Measurements from ENCODE around the gene TCEAL1. TPM values are rescaled to one million over a fixed set of nuclear protein-coding genes. Genes with fewer than 3 reads are reported as not detected.

TCEAL1 gene
- polyA plus RNA-seq, 1 donor from 2014 or later = 89.4 TPM

DNA sequence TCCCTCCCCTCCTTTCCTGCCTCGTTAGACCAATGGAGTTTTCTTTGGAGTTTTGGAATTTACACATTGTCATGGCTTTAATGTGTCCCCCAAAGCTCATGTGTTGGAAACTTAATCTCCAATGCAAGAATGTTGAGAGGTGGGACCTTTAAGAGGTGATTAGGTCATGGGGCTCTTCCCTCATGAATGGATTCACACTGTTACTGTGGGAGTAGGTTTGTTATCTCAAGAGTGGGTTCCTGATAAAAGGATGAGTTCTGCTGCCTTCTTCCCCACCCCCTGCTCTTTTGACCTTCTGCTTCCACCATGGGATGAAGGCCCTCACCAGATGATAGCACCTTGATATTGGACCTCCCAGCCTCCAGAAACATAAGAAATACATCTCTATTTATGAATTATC lies 41.0 kb downstream of the TCEAL1 start:
- Histone ChIP-seq H2AFZ (ENCODE audit: low read depth, low read length) (no peak overlapping the region), H3K9me2 (ENCODE audit: insufficient read depth, low read length) (no peaks in the 10 kb centered on the region), H3K36me3 (ENCODE audit: insufficient read depth, low read length) (no peaks in the 10 kb centered on the region), H4K20me1 (ENCODE audit: insufficient read depth) (no peaks in the 10 kb centered on the region), H3K4me3 (ENCODE audit: low read length) (no peak overlapping the region), H3F3A (ENCODE audit: insufficient read depth, low read length, poor library complexity, severe bottlenecking) (no peaks in the 10 kb centered on the region), H3K79me2 (replicated peaks; ENCODE audit: insufficient read depth, low read length) (no peaks in the 10 kb centered on the region), H3K9me3 (ENCODE audit: low read length) (no peaks in the 10 kb centered on the region), H3K27me3 (ENCODE audit: insufficient read depth, low read depth, low read length) (no peaks in the 10 kb centered on the region), H3K9ac (ENCODE audit: low read length) (no peak overlapping the region), H3K4me2 (ENCODE audit: low read length) (no peak overlapping the region), H3K27ac (ENCODE audit: low read length) (no peak overlapping the region)
- no peak for TF ChIP-seq SMC3 (conservative IDR thresholded peaks at IDR 0.05; ENCODE audit: poor library complexity)

GRCh38 chrX:103674531-103675454 lies 46.0 kb downstream of the TCEAL1 start:
- H3K9me2 ChIP-seq (ENCODE audit: insufficient read depth, low read length) = no peaks in the 10 kb centered on the region
- H2AFZ ChIP-seq (ENCODE audit: low read depth, low read length) = no peak overlapping the region
- no peaks in the 10 kb centered on the region for H3K9me3 ChIP-seq (ENCODE audit: low read length)
- H4K20me1 ChIP-seq (ENCODE audit: insufficient read depth) = no peaks in the 10 kb centered on the region
- H3F3A ChIP-seq (ENCODE audit: insufficient read depth, low read length, poor library complexity, severe bottlenecking) = no peaks in the 10 kb centered on the region
- H3K27me3 ChIP-seq (ENCODE audit: insufficient read depth, low read depth, low read length) = no peaks in the 10 kb centered on the region
- no peaks in the 10 kb centered on the region for H3K79me2 ChIP-seq (replicated peaks; ENCODE audit: insufficient read depth, low read length)
- H3K4me3 ChIP-seq (ENCODE audit: low read length) = no peak overlapping the region
- H3K4me2 ChIP-seq (ENCODE audit: low read length) = no peak overlapping the region
- no peak overlapping the region for H3K9ac ChIP-seq (ENCODE audit: low read length)
- no peak overlapping the region for H3K27ac ChIP-seq (ENCODE audit: low read length)
- H3K36me3 ChIP-seq (ENCODE audit: insufficient read depth, low read length) = no peaks in the 10 kb centered on the region
- TF ChIP-seq CTCF (IDR thresholded peaks at IDR 0.05; ENCODE audit: poor library complexity, severe bottlenecking) = no peak
- TF ChIP-seq MXI1 (conservative IDR thresholded peaks at IDR 0.05; ENCODE audit: poor library complexity, severe bottlenecking) = no peak
- no peak for TF ChIP-seq TAF1 (IDR thresholded peaks at IDR 0.05; ENCODE audit: low read depth)
- TF ChIP-seq POLR2AphosphoS5 (IDR thresholded peaks at IDR 0.05) = no peak
- no peak for TF ChIP-seq EP300 (conservative IDR thresholded peaks at IDR 0.05; ENCODE audit: poor library complexity, severe bottlenecking)
- TF ChIP-seq SMC3 (conservative IDR thresholded peaks at IDR 0.05; ENCODE audit: poor library complexity) = no peak
- no peak for TF ChIP-seq RAD21 (conservative IDR thresholded peaks at IDR 0.05)
- TF ChIP-seq, protein P1, sequence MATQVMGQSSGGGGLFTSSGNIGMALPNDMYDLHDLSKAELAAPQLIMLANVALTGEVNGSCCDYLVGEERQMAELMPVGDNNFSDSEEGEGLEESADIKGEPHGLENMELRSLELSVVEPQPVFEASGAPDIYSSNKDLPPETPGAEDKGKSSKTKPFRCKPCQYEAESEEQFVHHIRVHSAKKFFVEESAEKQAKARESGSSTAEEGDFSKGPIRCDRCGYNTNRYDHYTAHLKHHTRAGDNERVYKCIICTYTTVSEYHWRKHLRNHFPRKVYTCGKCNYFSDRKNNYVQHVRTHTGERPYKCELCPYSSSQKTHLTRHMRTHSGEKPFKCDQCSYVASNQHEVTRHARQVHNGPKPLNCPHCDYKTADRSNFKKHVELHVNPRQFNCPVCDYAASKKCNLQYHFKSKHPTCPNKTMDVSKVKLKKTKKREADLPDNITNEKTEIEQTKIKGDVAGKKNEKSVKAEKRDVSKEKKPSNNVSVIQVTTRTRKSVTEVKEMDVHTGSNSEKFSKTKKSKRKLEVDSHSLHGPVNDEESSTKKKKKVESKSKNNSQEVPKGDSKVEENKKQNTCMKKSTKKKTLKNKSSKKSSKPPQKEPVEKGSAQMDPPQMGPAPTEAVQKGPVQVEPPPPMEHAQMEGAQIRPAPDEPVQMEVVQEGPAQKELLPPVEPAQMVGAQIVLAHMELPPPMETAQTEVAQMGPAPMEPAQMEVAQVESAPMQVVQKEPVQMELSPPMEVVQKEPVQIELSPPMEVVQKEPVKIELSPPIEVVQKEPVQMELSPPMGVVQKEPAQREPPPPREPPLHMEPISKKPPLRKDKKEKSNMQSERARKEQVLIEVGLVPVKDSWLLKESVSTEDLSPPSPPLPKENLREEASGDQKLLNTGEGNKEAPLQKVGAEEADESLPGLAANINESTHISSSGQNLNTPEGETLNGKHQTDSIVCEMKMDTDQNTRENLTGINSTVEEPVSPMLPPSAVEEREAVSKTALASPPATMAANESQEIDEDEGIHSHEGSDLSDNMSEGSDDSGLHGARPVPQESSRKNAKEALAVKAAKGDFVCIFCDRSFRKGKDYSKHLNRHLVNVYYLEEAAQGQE (IDR thresholded peaks at IDR 0.05; ENCODE audit: borderline replicate concordance) = no peak
- TF ChIP-seq EZH2 (IDR thresholded peaks at IDR 0.05; ENCODE audit: borderline replicate concordance, insufficient read depth, low read length, poor library complexity, severe bottlenecking) = no peak
